A549 (cell line): ENCODE results near the gene APCDD1L. TPM values are rescaled to one million over a fixed set of nuclear protein-coding genes. Genes with fewer than 3 reads are reported as not detected.

Experiments used
- ATAC-seq, 2 experiments: fragments of 200-7000 bp in 1 of 2; fragments of >200 bp in 1 of 2; cut with Nextera tagmentation in 1 of 2; cut with Tn5 transposase in 1 of 2; 3 replicates each; pipeline versions ENCODE4 v1.8.0 to v1.9.1; 2018 to 2020; ENCODE audit warnings: mild to moderate bottlenecking in 1 of 2, moderate library complexity in 1 of 2
- CTCF ChIA-PET: fragments of 300-600 bp; sonication (Branson Sonifier 250); formaldehyde crosslinking; extraction: SDS; loops from one replicate; lab custom pipeline; 2021; ENCODE audit warnings: antibody characterized with exemption, inconsistent platforms; lab: Yijun Ruan, JAX
- POLR2A ChIA-PET: fragments of 350-600 bp; formaldehyde crosslinking; extraction: SDS; loops from one replicate; lab custom pipeline; 2021; ENCODE audit warnings: antibody characterized with exemption, inconsistent platforms; lab: Yijun Ruan, JAX
- DNase-seq, 2 experiments: peaks; one replicate each; pipeline versions ENCODE4 v3.0.0 to v3.0.0-alpha.2; 2011 to 2016; ENCODE audit warnings: low read depth in 1 of 2, low spot score in 1 of 2
- FAIRE-seq: peaks from 2 replicates; lab custom pipeline; 2011; peaks lifted over from hg19 to GRCh38; lab: Jason Lieb, UNC
- H3K27ac ChIP-seq, 2 experiments: fragments of >200 bp; sonication (Bioruptor Twin); formaldehyde crosslinking; 3 replicates each; pipeline ENCODE4 v1.5.1; 2016 to 2017
- H3K4me1 ChIP-seq: fragments of >200 bp; sonication (Bioruptor Twin); formaldehyde crosslinking; 3 replicates; pipeline ENCODE4 v1.6.1; 2016
- H3K4me2 ChIP-seq: fragments of >200 bp; sonication (Bioruptor Twin); formaldehyde crosslinking; 3 replicates; pipeline ENCODE4 v1.6.1; 2016
- H3K4me3 ChIP-seq: fragments of >200 bp; sonication (Bioruptor Twin); formaldehyde crosslinking; 3 replicates; pipeline ENCODE4 v1.5.1; 2016
- H3K9me3 ChIP-seq: fragments of >200 bp; sonication (Bioruptor Twin); formaldehyde crosslinking; 3 replicates; pipeline ENCODE4 v1.6.1; 2016
- BHLHE40 ChIP-seq: IDR thresholded peaks from 2 replicates; pipeline ENCODE4 v1.6.1; 2012; ENCODE audit warnings: low read depth, low read length, inconsistent platforms
- CBX2 ChIP-seq: fragments of 200-600 bp; sonication (generic); IDR thresholded peaks from 2 replicates; pipeline ENCODE4 v1.6.1; 2016; ENCODE audit warnings: low read depth, mild to moderate bottlenecking, borderline replicate concordance
- CBX8 ChIP-seq: fragments of 200-600 bp; sonication (generic); IDR thresholded peaks from 2 replicates; pipeline ENCODE4 v1.6.1; 2016
- CEBPB ChIP-seq, 2 experiments: fragments of >200 bp in 1 of 2; sonication (Bioruptor Twin) in 1 of 2; formaldehyde crosslinking in 1 of 2; IDR thresholded peaks; 2 replicates each; pipeline ENCODE4 v1.6.1; 2012 to 2016
- E2F6 ChIP-seq: IDR thresholded peaks from 2 replicates; pipeline ENCODE4 v1.6.1; 2012; ENCODE audit warnings: low read depth, borderline replicate concordance
- ELK1 ChIP-seq: fragments of 150-350 bp; IDR thresholded peaks from 2 replicates; pipeline ENCODE4 v1.6.1; 2014; ENCODE audit warnings: low read depth, mild to moderate bottlenecking, low read length
- EP300 ChIP-seq, 2 experiments: fragments of >200 bp; sonication (Bioruptor Twin); formaldehyde crosslinking; IDR thresholded peaks; 2 replicates in 1 of 2; 3 replicates in 1 of 2; pipeline ENCODE4 v1.6.1; 2016 to 2017
- FOSB ChIP-seq: fragments of 250-450 bp; sonication (Bioruptor Pico); IDR thresholded peaks from 2 replicates; pipeline ENCODE4 v1.5.0; 2020; ENCODE audit warnings: mild to moderate bottlenecking, moderate library complexity
- FOSL2 ChIP-seq, 2 experiments: fragments of 450-650 bp in 1 of 2; fragments of >200 bp in 1 of 2; sonication (Bioruptor Twin) in 1 of 2; formaldehyde crosslinking; IDR thresholded peaks; 2 replicates each; pipeline versions ENCODE4 v1.5.0 to v1.6.1; 2016 to 2020; ENCODE audit warnings: mild to moderate bottlenecking in 1 of 2, moderate library complexity in 1 of 2
- GATA3 ChIP-seq: IDR thresholded peaks from 2 replicates; pipeline ENCODE4 v1.6.1; 2012; ENCODE audit warnings: borderline replicate concordance
- HDAC2 ChIP-seq: fragments of 200-600 bp; sonication (generic); IDR thresholded peaks from 2 replicates; pipeline ENCODE4 v1.6.1; 2016
- HOXB5 ChIP-seq: fragments of 250-450 bp; sonication (Bioruptor Pico); IDR thresholded peaks from 2 replicates; pipeline ENCODE4 v1.5.0; 2020; ENCODE audit warnings: mild to moderate bottlenecking, moderate library complexity
- JUN ChIP-seq, 2 experiments: fragments of >200 bp; sonication (Bioruptor Twin); formaldehyde crosslinking; IDR thresholded peaks; 2 replicates in 1 of 2; 3 replicates in 1 of 2; pipeline ENCODE4 v1.6.1; 2016 to 2017
- JUNB ChIP-seq: fragments of >200 bp; sonication (Bioruptor Twin); formaldehyde crosslinking; IDR thresholded peaks from 2 replicates; pipeline ENCODE4 v1.6.1; 2016
- KDM1A ChIP-seq: fragments of 200-600 bp; sonication (generic); IDR thresholded peaks from 2 replicates; pipeline ENCODE4 v1.6.1; 2016; ENCODE audit warnings: low read depth, mild to moderate bottlenecking
- MAFK ChIP-seq: fragments of 450-650 bp; IDR thresholded peaks from 2 replicates; pipeline ENCODE4 v1.6.1; 2014; ENCODE audit not compliant: partially characterized antibody
- MAZ ChIP-seq: fragments of 150-350 bp; IDR thresholded peaks from 2 replicates; pipeline ENCODE4 v1.6.1; 2014; ENCODE audit warnings: antibody characterized with exemption, low read depth, low read length, borderline replicate concordance
- POLR2A ChIP-seq: IDR thresholded peaks from 2 replicates; pipeline ENCODE4 v1.6.1; 2012; ENCODE audit warnings: mild to moderate bottlenecking, low read length
- REST ChIP-seq: fragments of 200-600 bp; sonication (generic); IDR thresholded peaks from 2 replicates; pipeline ENCODE4 v1.6.1; 2016; ENCODE audit warnings: antibody characterized with exemption, mild to moderate bottlenecking, moderate library complexity
- RNF2 ChIP-seq: fragments of 200-600 bp; sonication (generic); IDR thresholded peaks from 2 replicates; pipeline ENCODE4 v1.6.1; 2016; ENCODE audit warnings: low read depth, mild to moderate bottlenecking, antibody characterized with exemption, moderate library complexity, borderline replicate concordance
- SMC3 ChIP-seq: fragments of >200 bp; sonication (Bioruptor Twin); formaldehyde crosslinking; IDR thresholded peaks from 3 replicates; pipeline ENCODE4 v1.6.1; 2018; ENCODE audit warnings: inconsistent platforms
- TFCP2L1 ChIP-seq: fragments of 250-450 bp; sonication (Bioruptor Pico); IDR thresholded peaks from 2 replicates; pipeline ENCODE4 v1.5.0; 2021; ENCODE audit warnings: mild to moderate bottlenecking
- ZC3H11A ChIP-seq: fragments of 450-650 bp; IDR thresholded peaks from 2 replicates; pipeline ENCODE4 v1.6.1; 2014; ENCODE audit warnings: antibody characterized with exemption, mild to moderate bottlenecking
- ZNF302 ChIP-seq: fragments of 250-450 bp; sonication (Bioruptor Pico); IDR thresholded peaks from 2 replicates; pipeline ENCODE4 v1.9.0; 2021; ENCODE audit warnings: inconsistent platforms, mild to moderate bottlenecking, moderate library complexity
- ZSCAN20 ChIP-seq: fragments of 250-450 bp; sonication (Bioruptor Pico); IDR thresholded peaks from 2 replicates; pipeline ENCODE4 v1.8.0; 2022; ENCODE audit warnings: mild to moderate bottlenecking, moderate library complexity
- WGBS: methylation state at CpG from one replicate; pipeline ENCODE4 v1.1.6; 2017; ENCODE audit errors: missing lambda C conversion rate; 5-methylcytosine and 5-hydroxymethylcytosine counted together
- polyA plus RNA-seq, 4 experiments: library from polyadenylated mRNA; depleted of rRNA in 3 of 4; stranded (reverse); fragments of >200 nt; fragmentation: RNase III in 1 of 4; extraction: RNeasy Plus Mini Kit Qiagen cat#74134 plus additional on column Dnase treatment in 1 of 4; gene quantifications; 2 replicates in 3 of 4; 3 replicates in 1 of 4; pipeline ENCODE4 v1.2.3, GENCODE V29; 2011 to 2017

Gene APCDD1L
- polyA plus RNA-seq, 2 of the 4 experiments (the other 2 are of a cell fraction): not detected

GRCh38 chr20:58421497-58421850, 93.7 kb downstream of the APCDD1L start:
- no peak for DNase-seq

GRCh38 chr20:58420798-58421496, 94.3 kb downstream of the APCDD1L start:
- Histone ChIP-seq H3K4me1 (peaks cover 18% of the 10 kb centered on the region), H3K27ac (no peak overlapping the region), H3K4me3 (no peak overlapping the region), H3K9me3 (no peaks in the 10 kb centered on the region), H3K4me2 (0 out of 3 replicates have a peak overlapping the region, but pooled peaks have one; percentile 7)
- peak; percentile 67 to 82; a peak in 5 of 6 replicates for ATAC-seq
- WGBS: 63% methylated on average over 5 of the region's 5 CpGs
- ChIA-PET POLR2A (no interaction called here), CTCF (interaction anchor here (0.6 to 1.2 kb wide), 7 partner anchors 12 to 798 kb away, joined by 3 to 5 read pairs (median 3); partner anchors contain the start of gene STX16)
- TF ChIP-seq GATA3 (no peak), TFCP2L1 (CRISPR knock-in tag) (no peak), CEBPB (IDR thresholded peaks at IDR 0.05) (0 out of 4 replicates have a peak, but pooled peaks of 1 of the 2 experiments have one; percentile 39), HDAC2 (no peak), JUN (IDR thresholded peaks at IDR 0.05) (no peak), REST (no peak), MAFK (no peak)
- FAIRE-seq: no peak
- peak; percentile 23 to 47 for DNase-seq

More at GRCh38 chr20:58421497-58421850, 93.7 kb downstream of the APCDD1L start:
- Histone ChIP-seq H3K4me1 (peaks cover 18% of the 10 kb centered on the region), H3K4me2 (no peak overlapping the region), H3K27ac (no peak overlapping the region), H3K4me3 (no peak overlapping the region), H3K9me3 (no peaks in the 10 kb centered on the region)
- ATAC-seq (no peak), FAIRE-seq (no peak)
- WGBS: 26% methylated on average over 1 of the region's 1 CpG
- ChIA-PET CTCF (interaction anchor here (0.6 to 1.0 kb wide), 4 partner anchors 26 to 799 kb away, joined by 3 read pairs; no protein-coding TSS in a partner anchor), POLR2A (no interaction called here)
- no peak for TF ChIP-seq EP300 (IDR thresholded peaks at IDR 0.05)
- TF ChIP-seq RNF2: no peak
- no peak for TF ChIP-seq CBX2
- TF ChIP-seq KDM1A: no peak
- no peak for TF ChIP-seq CBX8

- CTCF ChIA-PET: interaction anchor here (1.9 kb wide), 1 partner anchor 420 kb away, joined by 7 read pairs; no protein-coding TSS in a partner anchor
- POLR2A ChIA-PET: no interaction called here
- no peak for FAIRE-seq
- H3K4me2 ChIP-seq: no peak overlapping the region
- H3K4me1 ChIP-seq: peaks cover 23% of the 10 kb centered on the region
- H3K9me3 ChIP-seq: no peaks in the 10 kb centered on the region
- DNase-seq: no peak
- WGBS: 90% methylated on average over 5 of the region's 5 CpGs
- ATAC-seq: no peak
- no peak overlapping the region for H3K4me3 ChIP-seq
- TF ChIP-seq ZC3H11A: no peak
- no peak for TF ChIP-seq E2F6
- TF ChIP-seq MAZ: no peak
- no peak for TF ChIP-seq HOXB5 (CRISPR knock-in tag)
- no peak for TF ChIP-seq BHLHE40
- no peak for TF ChIP-seq ZSCAN20 (CRISPR knock-in tag)
- no peak for TF ChIP-seq JUNB
- TF ChIP-seq EP300 (IDR thresholded peaks at IDR 0.05): no peak
- no peak for TF ChIP-seq ZNF302 (CRISPR knock-in tag)
- TF ChIP-seq MAFK: no peak
- TF ChIP-seq SMC3: no peak
- TF ChIP-seq FOSL2 (IDR thresholded peaks at IDR 0.05): no peak
- TF ChIP-seq FOSL2 (CRISPR knock-in tag; IDR thresholded peaks at IDR 0.05): no peak
- TF ChIP-seq POLR2A: no peak
- TF ChIP-seq ELK1: no peak
- TF ChIP-seq FOSB (CRISPR knock-in tag): no peak
- no peak overlapping the region for H3K27ac ChIP-seq
These were observed 96.0 kb downstream of the APCDD1L start for GRCh38 chr20:58418949-58419748.
